Stimulated activated CD4-positive, alpha-beta T cell treated with anti-CD3 and anti-CD28 coated beads, Interleukin-4, amount 100 ng/mL, for 1 hour (primary cell): ENCODE data around the gene CCSER1.
"Not testable (repeated sequence)": the region's sequence is repeated elsewhere in the genome, so short reads cannot be mapped to it uniquely, and the experiment has no call there.

Source experiments
- DNase-seq: peaks from one replicate; pipeline ENCODE4 v3.0.0-alpha.2; 2020

Gene CCSER1

DNA sequence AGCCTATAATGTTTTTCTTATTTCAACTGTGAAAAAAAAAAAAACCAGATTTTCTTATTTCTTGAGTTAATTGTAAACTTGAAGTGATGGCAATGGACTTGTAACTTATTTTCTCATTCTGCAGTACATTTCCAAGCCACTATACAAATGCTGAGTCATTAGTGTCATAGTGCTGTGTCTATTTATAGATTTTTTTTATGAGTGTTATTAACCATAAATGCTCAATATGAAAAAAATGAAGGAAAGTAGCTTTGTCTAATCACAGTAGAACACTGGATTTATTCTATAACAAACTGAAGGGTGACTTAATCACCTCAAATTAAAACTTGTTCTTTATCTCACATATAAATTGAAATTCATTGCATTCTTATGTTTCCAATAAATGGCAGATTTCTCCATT is 718.6 kb downstream of the CCSER1 start:
- DNase-seq, result no peak

DNA sequence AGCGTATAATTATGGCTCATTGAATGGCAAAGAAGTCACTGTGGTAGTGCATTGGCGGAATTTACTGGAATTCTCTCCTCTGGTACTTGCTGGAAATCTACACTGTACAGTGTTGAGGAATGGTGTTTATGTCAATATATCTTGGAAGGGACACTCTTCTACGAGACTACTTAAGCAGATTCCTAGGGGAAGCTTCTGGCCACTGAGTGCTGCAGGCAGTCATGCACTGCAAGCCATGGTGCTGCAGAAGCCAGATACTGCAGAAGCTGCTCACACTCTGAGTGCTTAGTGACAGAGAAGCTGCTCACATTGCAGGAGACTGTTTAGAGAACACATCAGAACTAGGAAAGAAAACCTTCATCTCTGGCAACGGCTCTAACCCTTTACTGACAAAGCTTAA is 725.0 kb downstream of the CCSER1 start:
- DNase-seq, result no peak

DNA sequence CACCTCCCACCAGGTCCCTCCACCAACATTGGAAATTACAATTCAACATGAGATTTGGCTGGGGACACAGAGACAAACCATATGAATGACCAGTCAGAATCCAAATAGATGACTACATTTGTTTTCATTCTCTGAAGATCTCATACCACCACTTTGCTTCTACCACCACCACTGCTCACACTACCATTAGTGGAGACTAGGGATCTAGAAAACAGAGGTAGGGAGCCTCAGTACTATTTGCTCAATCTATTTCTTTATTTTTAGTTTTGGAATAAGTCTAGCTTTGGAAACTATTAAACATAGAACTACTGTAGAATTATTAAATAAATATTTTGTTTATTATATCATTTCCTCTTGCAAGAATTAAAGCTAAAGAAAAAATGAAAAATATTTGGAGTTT is 727.9 kb downstream of the CCSER1 start:
- DNase-seq, result no peak

DNA sequence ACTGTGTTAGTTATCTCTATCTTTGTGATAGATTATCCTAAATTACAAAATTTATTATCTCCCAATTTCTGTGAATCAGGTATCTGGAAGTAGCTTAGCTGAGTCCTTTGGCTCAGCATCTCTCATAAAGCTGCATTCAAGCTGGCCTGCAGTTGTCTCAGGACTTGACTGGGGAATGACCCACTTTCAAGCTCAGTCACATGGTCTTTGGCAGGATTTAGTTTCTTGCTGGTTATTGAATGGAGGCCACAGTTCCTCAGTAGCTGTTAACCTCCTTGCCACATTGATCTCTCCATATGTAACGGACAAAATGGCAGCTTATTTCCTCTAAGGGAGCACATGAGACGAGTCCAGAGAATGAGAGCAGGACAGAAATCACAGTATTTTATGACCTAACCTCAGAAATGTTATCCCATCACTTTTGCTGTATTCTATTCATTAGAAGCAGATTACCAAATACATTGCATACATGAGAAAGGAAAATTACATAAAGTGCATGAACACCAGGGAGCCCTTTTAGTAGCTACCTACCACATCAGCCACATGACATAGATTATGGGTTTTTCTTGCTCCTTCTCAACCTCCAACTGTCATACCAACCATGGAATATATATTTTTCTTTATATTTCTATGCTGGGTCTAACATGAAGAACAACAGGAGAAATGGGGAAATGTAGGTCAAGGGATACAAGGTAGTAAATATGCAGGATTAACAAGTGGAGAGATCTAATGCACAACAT is 730.1 kb downstream of the CCSER1 start:
- no peak for DNase-seq

DNA sequence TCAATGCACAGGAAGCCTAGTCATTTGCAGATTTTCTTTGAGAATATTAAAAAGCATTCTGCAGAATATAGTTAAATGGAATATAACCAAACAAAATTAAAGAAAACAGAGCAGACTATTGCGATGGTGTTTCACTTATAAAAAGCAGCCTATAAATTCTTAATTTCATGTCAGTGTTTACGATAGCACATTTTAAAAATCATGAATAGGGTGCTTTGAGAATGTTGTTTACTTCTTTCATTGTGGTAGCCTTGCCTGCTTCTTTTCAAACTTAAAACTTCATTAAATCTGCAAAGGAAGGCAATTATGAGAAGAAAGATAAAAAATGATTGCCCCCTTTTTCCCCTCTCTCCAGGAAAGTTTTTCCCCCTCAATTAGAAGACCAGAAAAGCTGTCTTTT is 748.6 kb downstream of the CCSER1 start:
- no peak for DNase-seq

DNA sequence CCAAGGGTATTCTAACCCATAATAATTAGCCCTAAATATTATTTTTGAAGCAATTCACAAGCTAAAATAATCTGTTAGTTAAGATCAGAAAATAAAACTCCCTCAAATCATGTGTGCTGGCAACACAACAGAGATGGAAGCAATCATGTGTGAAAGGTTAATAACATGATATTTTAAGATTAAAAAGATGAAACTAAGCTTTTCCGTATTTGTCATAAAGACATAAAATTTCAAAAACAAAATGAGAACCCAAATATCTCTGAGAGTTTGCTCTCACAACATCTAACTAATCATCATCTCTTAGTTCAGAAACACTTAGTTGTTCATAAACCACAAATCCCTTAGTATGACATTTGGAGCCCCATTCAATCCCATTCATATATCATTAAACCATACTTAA is 749.1 kb downstream of the CCSER1 start:
- no peak for DNase-seq

DNA sequence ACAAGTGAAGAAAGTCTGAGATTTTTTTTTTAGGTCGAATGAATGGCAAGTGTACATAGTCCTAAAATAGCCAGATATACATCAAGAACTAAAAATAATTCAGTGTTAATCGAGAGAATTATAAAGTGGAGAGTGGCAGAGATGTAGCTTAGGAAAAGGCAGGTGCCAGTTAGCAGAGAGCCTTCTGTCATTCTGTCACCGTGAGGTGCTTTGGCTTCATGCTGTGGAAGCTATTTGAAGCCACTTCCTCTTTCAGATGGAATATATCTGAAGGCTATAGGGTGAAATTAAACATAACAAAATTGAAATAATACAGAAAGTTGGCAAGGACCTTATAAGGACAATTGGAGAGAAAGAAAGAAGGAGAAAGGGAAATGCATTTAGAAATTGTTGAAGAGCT is 756.3 kb downstream of the CCSER1 start:
- DNase-seq, result no peak

DNA sequence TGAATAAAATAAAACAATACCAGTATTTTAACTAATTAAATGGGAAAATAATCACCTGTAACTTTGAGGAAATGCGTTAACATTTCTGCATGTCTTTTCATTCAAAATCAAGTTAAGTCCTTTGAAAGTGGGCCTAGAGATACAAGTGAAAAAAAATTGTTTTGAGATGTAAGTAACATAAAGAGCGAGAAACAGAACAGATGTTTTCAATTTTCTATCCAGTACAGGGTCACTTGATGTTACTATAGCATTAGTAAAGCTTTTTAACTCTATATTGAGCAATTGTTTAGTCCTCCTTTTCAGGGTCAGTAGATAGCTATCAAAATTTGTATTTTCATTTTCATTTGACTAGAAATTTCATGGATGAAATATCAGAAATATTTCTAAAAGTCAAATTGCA is 761.4 kb downstream of the CCSER1 start:
- no peak for DNase-seq

DNA sequence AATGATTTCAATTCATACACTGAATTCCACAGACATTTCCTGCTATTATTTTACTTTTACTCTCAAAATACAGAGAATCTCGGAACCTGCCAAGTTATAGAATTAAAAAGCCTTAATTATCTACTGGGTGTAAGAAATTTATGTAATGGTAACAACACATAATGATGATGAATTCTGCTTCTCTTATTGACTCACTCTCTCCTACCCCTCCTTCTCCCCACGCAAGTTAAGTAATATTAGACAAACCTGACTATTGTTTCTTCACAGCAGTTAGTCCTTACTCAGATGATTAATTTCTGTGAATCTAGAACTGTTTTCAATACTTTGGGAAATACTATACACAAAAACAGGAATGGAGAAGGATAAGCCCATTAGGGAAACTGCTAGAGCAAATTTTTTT is 762.0 kb downstream of the CCSER1 start:
- DNase-seq, result no peak

DNA sequence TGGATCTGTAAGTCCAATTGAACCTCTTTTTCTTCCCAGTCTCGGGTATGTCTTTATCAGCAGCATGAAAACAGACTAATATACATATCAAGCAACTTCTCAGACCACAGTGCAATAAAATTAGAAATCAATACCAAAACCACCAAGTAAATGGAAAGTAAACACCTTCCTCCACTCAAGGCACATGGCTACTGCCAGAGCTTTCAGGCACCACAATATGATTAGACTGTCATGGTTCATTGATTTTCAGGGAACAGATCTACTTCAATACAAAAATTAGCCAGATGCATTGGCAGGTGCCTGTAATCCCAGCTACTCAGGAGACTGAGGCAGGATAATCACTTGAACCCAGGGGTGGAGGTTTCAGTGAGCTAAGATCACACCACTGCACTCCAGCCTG is 776.2 kb downstream of the CCSER1 start:
- not testable (repeated sequence) for DNase-seq

DNA sequence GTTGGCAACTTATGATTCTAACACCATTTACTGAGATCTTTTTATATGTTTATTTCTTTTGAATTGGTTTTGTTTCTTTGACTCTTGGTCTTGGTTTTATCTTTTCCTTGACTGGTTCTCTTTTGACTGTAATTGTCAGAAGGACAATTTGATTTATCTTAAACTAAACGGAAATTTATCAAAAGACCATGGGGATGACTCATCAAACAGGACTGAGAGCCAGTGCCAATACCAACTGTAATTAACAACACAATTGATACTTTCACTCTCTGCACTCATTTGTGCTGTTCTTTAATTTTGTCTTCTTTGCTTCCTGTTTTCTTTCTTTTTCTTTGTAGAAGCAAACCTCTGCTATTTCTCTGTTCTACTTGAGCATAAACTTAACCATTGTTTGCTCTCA is 776.8 kb downstream of the CCSER1 start:
- no peak for DNase-seq

DNA sequence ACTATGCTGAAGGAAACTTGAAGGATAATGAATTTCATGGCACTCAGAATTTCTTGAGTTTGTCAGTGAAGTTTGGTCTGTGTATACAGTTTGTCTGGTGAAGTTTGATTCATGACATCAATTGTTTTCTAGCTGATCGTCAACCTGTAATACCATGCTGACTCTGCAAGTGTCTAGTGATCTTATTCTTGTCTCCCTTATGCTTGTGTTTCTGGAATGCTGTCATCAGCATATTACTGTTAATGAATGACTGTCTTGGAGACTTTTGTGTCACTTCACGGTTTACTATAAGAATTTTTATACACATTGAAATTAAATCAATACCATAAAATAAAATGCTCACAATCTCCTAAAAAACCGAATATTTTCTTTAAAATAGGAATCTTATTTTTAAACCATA is 779.0 kb downstream of the CCSER1 start:
- no peak for DNase-seq

DNA sequence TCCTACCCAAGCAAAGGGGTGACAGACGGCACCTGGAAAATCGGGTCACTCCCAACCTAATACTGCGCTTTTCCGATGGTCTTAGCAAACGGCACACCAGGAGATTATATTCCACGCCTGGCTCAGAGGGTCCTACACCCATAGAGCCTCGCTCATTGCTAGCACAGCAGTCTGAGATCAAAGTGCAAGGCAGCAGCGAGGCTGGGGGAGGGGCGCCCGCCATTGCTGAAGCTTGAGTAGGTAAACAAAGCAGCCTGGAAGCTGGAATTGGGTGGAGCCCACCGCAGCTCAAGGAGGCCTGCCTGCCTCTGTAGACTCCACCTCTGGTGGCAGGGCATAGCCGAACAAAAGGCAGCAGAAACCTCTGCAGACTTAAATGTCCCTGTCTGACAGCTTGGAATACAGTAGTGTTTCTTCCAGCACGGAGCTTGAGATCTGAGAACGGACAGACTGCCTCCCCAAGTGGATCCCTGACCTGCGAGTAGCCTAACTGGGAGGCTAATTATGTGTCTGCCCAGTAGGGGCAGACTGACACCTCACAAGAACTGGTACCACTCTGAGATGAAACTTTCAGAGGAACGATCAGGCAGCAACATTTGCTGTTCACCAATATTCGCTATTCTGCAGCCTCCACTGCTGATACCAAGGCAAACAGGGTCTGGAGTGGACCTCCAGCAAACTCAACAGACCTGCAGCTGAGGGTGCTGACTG is 784.7 kb downstream of the CCSER1 start:
- not testable (repeated sequence) for DNase-seq

DNA sequence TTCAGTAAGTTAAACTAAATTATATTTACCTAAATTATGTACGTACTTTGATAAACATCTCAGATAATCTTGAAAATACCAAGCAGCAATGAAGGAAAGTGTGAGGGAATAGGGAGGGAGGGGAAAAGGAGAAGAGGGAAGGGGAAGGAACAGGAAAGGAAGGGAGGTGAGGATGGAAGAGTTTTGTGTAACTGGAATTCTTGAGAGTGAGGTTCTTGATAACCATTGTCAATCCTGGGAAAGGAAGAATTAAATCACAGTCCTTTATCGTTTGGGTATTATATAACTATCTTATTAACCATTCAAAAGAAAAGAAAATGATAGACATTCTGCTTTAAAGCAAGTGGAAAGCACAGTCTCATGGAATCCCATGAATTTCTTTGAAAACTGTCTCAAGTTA is 795.0 kb downstream of the CCSER1 start:
- DNase-seq, result no peak

DNA sequence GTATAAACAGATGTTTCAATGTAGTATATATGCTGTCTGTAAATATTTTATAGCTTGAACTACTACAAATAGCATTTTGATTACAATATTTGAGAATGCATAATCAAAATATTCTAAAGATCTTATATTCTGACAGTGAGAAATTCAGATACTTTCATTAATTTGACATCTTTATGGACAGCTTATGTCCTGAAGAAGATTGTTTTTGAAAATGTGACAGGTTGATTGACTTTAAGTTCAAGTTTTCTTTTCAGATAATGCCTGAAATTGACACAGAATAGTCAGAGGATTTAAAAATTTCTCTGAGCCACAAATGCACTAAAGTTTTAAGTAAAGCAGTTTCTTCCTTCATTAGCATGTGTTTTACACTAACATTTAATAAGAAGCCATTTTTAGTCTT is 799.8 kb downstream of the CCSER1 start:
- no peak for DNase-seq

DNA sequence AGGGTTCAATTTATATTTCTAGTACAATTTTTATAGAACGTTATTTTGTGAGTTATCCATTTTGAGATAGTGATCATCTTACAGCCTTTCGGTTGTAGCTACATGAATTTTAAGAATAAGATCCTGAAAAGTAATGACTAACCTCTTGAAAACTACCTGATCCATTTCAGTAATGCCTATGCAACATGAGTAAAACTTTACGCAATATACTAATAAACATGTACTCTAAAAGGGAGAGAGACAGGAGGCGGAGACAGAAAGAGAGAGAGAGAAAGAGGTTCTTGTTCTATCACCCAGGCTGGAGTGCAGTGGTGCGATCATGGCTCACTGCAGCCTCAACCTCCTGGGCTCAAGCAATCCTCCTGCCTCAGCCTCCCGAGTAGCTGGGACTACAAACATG is 816.1 kb downstream of the CCSER1 start:
- DNase-seq, result no peak

DNA sequence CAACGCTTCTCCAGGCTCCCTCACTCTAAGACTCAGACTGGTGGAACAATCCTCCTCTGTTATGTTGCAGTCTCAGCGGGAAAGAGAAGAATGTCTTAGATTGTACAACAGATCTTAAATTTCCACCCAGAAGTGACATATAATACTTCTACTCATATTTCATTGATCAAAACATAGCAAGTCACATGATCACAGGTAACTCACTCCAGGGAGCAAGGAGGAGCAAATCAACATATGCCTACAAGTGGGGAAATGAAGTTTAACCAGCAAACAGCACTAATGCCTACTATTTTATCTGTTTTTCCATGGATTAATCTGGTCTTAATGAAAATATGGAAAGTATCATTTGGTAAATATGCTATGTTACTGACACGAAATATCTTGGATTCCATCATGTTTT is 819.8 kb downstream of the CCSER1 start:
- no peak for DNase-seq

DNA sequence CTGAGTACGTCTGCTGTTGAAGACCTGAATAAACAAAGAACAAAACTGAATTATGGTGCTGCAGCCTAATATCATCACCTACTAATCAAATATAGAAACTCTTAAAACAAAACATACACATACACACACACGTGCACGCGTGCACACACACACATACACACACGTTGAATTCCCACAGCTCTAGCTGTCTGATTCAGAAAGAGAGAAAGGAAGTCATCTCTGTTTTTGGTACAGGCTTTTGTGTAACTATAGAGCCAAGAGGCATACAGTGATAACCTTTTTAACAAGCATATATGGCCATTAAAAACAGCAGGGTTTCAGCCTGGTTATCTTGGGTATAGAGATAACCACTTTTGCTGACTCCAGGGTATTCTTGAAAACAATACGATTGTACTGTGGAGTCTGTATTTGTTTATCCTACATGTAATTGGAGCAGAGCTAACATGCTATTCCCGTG is 823.2 kb downstream of the CCSER1 start:
- DNase-seq, result no peak

DNA sequence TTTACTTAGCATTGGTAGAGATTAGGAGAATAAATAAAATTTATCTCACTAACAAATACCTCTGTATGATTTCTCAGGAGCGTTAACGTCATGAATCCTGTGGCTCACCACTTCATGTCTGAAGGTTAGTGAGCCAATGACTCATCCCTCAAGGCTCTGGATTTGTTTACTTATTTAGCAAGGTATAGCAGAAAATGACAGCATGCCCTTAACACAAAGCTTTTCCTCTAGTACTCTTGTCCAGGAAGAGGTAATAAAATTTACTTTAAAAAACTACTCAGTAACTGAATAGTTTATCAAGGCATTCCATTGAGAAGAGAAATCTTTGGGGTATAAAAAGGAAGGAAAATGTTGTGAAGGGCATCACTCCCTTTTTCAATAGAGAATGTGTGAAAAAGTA is 823.8 kb downstream of the CCSER1 start:
- no peak for DNase-seq

DNA sequence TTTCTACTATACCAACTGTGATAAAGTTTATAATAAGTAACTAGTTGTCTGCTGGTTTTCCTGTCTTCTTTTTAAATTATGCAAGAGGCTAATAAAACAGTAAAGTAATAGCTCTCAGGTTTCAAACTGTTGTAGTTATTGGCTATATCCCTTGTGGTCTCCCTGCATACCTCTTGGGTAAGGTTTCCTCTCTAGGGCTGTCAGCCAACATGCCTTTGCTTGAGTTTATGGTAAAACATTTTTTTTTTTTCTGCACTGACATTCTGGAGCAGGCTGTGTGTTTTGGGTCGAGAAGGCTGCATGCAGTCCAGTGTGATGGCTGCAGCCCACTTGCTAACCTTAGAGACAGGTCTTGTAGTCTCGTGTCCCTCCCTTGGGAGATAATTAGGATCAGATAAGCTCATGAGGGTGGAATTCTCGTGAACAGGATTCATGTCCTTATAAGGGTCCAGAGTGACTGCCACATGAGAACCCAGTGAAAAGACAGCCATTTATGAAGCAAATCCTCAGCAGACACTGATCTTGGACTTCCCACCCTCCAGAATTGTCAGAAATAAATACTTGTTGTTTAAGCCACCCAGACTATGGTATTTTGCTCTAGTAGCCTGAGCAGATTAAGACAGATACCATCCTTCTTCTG is 831.2 kb downstream of the CCSER1 start:
- DNase-seq, result no peak

DNA sequence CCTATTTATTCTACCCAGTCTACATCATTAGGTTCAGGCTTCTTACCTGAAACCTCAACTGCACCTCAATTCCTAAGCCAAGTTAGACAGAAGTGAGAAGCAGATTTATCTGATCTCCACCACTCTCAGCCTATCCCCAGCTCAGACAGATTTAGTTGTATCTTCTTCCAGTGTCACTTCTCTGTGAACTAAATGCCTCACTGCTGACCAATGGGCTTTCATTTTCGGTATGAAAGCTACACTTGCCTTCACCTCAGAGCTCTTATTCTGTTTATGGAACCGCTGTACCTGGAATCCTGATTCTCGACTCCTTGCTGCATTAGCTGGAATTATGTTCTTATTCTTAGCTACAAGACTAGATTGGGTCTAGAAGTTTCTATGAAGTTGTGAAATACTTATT is 833.2 kb downstream of the CCSER1 start:
- DNase-seq, result no peak

DNA sequence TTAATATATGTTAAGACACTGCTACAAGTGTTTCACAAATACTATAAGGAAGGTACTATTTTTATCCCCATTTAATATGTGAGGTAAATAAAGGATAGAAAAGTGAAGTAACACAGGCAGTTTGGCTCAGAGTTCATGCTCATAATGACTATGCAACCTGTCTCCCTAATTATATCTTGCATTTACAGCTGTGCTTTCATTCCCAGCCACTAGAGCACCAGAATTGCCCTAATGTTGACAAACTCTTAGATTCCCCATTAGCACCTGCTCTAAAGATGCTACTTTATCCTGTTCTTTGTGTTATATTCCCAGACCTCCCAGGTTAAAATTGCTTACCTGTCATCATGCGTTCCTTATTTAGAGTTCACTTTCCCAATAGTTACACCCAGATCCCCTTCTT is 833.6 kb downstream of the CCSER1 start:
- DNase-seq, result no peak

DNA sequence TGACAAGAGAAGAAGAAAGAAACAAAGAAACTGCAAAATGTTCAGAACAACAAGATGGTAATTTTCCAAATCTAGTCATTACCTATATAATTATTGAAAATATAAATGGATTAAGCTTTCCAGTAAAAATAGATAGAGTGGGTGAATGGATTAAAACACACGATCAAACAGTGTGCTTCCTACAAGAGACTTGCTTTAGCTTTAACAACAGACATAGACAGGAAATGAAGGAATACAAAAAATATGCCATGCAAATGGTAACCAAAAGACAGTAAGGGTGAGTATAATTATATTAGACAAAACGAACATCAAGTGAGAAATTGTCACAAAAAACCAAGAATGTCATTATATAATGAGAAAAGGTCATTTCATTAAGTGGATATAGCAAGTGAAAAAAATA is 842.8 kb downstream of the CCSER1 start:
- no peak for DNase-seq

DNA sequence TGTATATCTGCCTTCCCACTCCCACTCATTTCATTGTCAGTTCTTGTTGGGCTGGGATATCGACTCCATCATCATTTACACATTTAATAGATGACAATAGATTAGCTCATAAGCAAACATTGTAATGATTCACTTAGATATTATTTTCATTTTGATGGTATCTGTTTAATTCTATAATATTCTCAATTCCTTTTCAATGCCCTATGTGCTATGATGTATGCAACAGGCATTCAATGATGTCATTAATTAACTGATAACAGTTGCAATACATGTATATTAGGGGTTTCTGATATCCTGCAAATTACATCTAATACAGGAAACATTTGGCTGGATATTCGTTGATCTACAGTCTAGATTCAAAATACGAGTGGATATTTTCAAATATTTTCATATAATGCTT is 850.5 kb downstream of the CCSER1 start:
- no peak for DNase-seq
